Right lobe of liver (tissue), 6 donors: ENCODE results near the gene ARID3A. TPM values are rescaled to one million over a fixed set of nuclear protein-coding genes. Genes with fewer than 3 reads are reported as not detected.

Experiments
- ATAC-seq, 4 donors: fragments of 200-7000 bp; cut with Tn5 transposase; one replicate each; pipeline ENCODE4 v1.9.1; 2020; ENCODE audit warnings: mild to moderate bottlenecking in 4 of 4, moderate library complexity in 4 of 4
- DNase-seq, 3 donors: peaks; one replicate each; pipeline ENCODE4 v3.0.0-alpha.2; 2020
- H3K27ac ChIP-seq, 3 donors: fragments of 200-600 bp; one replicate each; pipeline ENCODE4 v1.8.0; 2022
- H3K27me3 ChIP-seq, 2 donors: fragments of 200-600 bp; one replicate each; pipeline ENCODE4 v1.8.0; 2022
- H3K36me3 ChIP-seq, 4 donors: fragments of 200-600 bp; sonication (generic) in 1 of 4; one replicate each; pipeline versions ENCODE4 v1.5.1 to v1.8.0; 2017 to 2022; ENCODE audit warnings: control low read depth in 1 of 4
- H3K4me1 ChIP-seq, 4 donors: fragments of 200-600 bp; sonication (generic) in 1 of 4; one replicate each; pipeline versions ENCODE4 v1.5.1 to v1.8.0; 2017 to 2022; ENCODE audit warnings: control low read depth in 1 of 4
- H3K4me3 ChIP-seq, 3 donors: fragments of 200-600 bp; one replicate each; pipeline ENCODE4 v1.8.0; 2022
- H3K9me3 ChIP-seq, 4 donors: fragments of 200-600 bp; sonication (generic) in 1 of 4; one replicate each; pipeline versions ENCODE4 v1.5.1 to v1.8.0; 2017 to 2022; ENCODE audit warnings: control low read depth in 1 of 4
- CTCF ChIP-seq, 4 donors: fragments of 200-600 bp in 3 of 4; fragments of 450-650 bp in 1 of 4; IDR thresholded peaks; one replicate each; pipeline versions ENCODE4 v1.5.1 to v1.8.0; 2016 to 2022; ENCODE audit warnings: antibody characterized with exemption in 4 of 4, mild to moderate bottlenecking in 2 of 4
- POLR2A ChIP-seq: fragments of 450-650 bp; IDR thresholded peaks from one replicate; pipeline ENCODE4 v1.6.1; 2017; ENCODE audit warnings: antibody characterized with exemption, mild to moderate bottlenecking
- WGBS: methylation state at CpG from one replicate; pipeline ENCODE4 v1.1.6; 2018; ENCODE audit warnings: low coverage, low lambda C conversion rate; ENCODE audit not compliant: insufficient coverage; ENCODE audit errors: missing lambda C conversion rate; 5-methylcytosine and 5-hydroxymethylcytosine counted together
- intact Hi-C, 2 donors: fragments of 100-400 bp; cut with DNase I; formaldehyde crosslinking; loops; one replicate each; pipeline versions ENCODE4 v1.11.2 to v1.14.1; 2022
- total RNA-seq, 6 experiments: library from RNA; depleted of rRNA in 2 of 6; stranded (reverse); fragments of >200 nt in 2 of 6; fragmentation: NEBNext Ultra II Directional in 3 of 6; extraction: Animal tissue kit (Norgen Biotek cat#: 25700) in 3 of 6; gene quantifications; one replicate each; pipeline versions ENCODE4 v1.1.0 to v1.2.4, GENCODE V29; 2016 to 2023
- donor health status: DM: no; HTN: yes; CAD: no.
- donor health status: DM: no; HTN: no; CAD: no.
- donor health status: DM: no; HTN: no; CAD: no.
- donor health status: DM: no; HTN: yes; CAD: no.
- donor health status: DM: no; HTN: yes; CAD: no.

The ARID3A gene
- total RNA-seq, 6 experiments from 2014 or later = 0.74 to 5.3 (median 1.9) TPM

GRCh38 chr19:919199-920050, 6.4 kb upstream of the ARID3A start:
- Histone ChIP-seq H3K27me3 (peaks cover 10 to 41% of the 10 kb centered on the region in 2 donors), H3K9me3 (no peaks in the 10 kb centered on the region), H3K36me3 (no peaks in the 10 kb centered on the region), H3K27ac (no peak overlapping the region), H3K4me3 (peak overlapping the region in 1 of 3 donors; percentile 3), H3K4me1 (peaks cover 0 to 21% (median 0%) of the 10 kb centered on the region in 4 donors)
- 9% methylated on average over 24 of the region's 68 CpGs for WGBS
- DNase-seq (no peak), ATAC-seq (no peak)
- TF ChIP-seq CTCF (IDR thresholded peaks at IDR 0.05) (no peak), POLR2A (no peak)
- intact Hi-C loops = loop anchor here (5.0 kb wide), 4 partner anchors 52 to 152 kb away; partner anchors contain the start of gene WDR18 (in 2 of the 2)

DNA sequence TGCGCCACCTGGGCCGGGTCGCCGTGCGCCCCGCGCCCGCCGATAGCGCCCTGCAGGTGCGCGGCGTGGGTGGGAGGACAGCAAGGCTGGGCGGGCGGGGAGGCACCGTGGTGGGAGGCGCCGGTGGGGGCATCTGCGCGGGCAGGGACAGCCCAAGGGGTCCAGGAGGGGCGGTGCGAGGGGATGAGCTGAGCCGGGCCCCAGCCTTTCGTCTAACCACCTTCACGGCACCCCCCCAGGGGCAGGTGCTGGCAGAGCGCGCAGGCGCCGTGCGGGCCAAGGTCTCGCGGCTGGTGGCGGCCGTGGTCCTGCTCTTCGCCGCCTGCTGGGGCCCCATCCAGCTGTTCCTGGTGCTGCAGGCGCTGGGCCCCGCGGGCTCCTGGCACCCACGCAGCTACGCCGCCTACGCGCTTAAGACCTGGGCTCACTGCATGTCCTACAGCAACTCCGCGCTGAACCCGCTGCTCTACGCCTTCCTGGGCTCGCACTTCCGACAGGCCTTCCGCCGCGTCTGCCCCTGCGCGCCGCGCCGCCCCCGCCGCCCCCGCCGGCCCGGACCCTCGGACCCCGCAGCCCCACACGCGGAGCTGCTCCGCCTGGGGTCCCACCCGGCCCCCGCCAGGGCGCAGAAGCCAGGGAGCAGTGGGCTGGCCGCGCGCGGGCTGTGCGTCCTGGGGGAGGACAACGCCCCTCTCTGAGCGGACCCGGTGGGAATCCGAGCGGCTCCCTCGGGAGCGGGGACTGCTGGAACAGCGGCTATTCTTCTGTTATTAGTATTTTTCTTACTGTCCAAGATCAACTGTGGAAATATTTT, 5.6 kb upstream of the ARID3A start:
- ATAC-seq (no peak), DNase-seq (no peak)
- WGBS = 3% methylated on average over 25 of the region's 84 CpGs
- H3K4me1 ChIP-seq = peaks cover 0 to 21% (median 2%) of the 10 kb centered on the region in 4 donors
- H3K27ac ChIP-seq = no peak overlapping the region
- no peaks in the 10 kb centered on the region for H3K36me3 ChIP-seq
- intact Hi-C loops = loop anchor here (5.0 kb wide), 1 partner anchor 62 kb away; the partner anchor contains the start of gene WDR18 (in 2 of the 2)
- H3K27me3 ChIP-seq = peaks cover 10 to 41% of the 10 kb centered on the region in 2 donors
- peak overlapping the region in 1 of 3 donors; percentile 3 for H3K4me3 ChIP-seq
- no peaks in the 10 kb centered on the region for H3K9me3 ChIP-seq
- TF ChIP-seq POLR2A (no peak), CTCF (IDR thresholded peaks at IDR 0.05) (no peak)

DNA sequence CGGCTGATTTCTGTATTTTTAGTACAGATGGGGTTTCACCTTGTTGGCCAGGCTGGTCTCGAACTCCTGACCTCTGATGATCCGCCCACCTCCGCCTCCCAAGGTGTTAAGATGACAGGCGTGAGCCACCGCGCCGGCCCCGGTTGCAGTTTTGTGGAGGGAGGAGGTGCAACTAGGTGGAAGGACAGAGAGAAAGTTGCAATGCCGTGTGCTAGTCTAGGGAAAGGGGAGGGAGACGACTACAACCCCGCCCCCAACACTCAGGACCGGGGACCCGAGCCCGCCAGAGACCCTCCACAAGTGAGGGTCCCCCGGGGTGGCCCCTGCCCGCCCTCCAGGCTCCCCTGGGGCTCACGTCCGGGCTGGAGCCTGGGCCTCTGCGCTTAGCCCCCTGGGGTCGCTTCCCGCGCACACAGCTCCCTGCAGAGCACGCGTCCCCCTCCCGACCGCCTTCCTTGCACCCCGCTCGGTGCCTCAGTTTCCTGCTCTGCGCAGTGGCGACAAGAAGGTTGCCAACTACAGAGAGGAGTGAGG, 1.2 kb upstream of the ARID3A start:
- DNase-seq = peak in 1 of 3 donors; percentile 50
- H3K27me3 ChIP-seq = peaks cover 0 to 18% of the 10 kb centered on the region in 2 donors
- H3K36me3 ChIP-seq = no peaks in the 10 kb centered on the region
- H3K4me1 ChIP-seq = peaks cover 0 to 15% (median 2%) of the 10 kb centered on the region in 4 donors
- WGBS = 23% methylated on average over 12 of the region's 31 CpGs
- H3K9me3 ChIP-seq = no peaks in the 10 kb centered on the region
- peak overlapping the region in 1 of 3 donors; percentile 84 for H3K27ac ChIP-seq
- ATAC-seq = no peak
- peak overlapping the region; percentile 72 to 85 (median 76) for H3K4me3 ChIP-seq
- TF ChIP-seq CTCF (IDR thresholded peaks at IDR 0.05) (no peak), POLR2A (no peak)
- intact Hi-C loops = loop anchor here (5.0 kb wide), 1 partner anchor 58 kb away; the partner anchor contains the start of gene WDR18 (in 2 of the 2)

DNA sequence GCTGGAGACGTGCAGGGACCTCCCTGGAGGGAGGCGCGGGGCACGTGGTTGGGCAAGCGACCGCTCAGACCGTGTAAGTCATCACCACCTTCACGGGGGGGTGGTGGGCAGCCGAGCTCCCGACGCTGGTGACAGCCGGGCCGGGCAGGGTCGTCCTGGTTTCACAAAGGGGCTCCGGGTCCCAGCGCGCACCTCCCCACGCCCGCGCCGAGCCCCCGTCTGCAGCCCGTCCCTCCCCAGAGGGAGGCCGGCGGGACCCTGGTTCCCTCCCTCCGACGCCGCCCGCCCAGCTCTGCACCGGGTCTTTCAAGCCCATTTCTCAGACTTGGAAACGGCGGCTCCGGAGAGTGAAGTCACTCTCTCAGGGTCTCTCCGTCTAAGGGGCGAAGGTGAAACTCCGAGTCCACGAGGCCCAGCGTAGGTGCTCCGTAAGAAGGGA, 729 bp upstream of the ARID3A start:
- peak; percentile 44 to 62 (median 54) for ATAC-seq
- Histone ChIP-seq H3K4me1 (peaks cover 0 to 14% (median 2%) of the 10 kb centered on the region in 4 donors), H3K27me3 (peaks cover 0 to 14% of the 10 kb centered on the region in 2 donors), H3K4me3 (peak overlapping the region; percentile 72 to 85 (median 76)), H3K9me3 (no peaks in the 10 kb centered on the region), H3K27ac (peak overlapping the region; percentile 74 to 86 (median 84)), H3K36me3 (no peaks in the 10 kb centered on the region)
- DNase-seq = peak in 2 of 3 donors; percentile 51 to 74
- TF ChIP-seq CTCF (IDR thresholded peaks at IDR 0.05) (no peak), POLR2A (no peak)
- intact Hi-C loops = no loop called here
- WGBS = 0% methylated on average over 11 of the region's 39 CpGs
